Fibroblast of lung (primary cell): ENCODE results near the gene KCNQ1OT1. TPM values are rescaled to one million over a fixed set of nuclear protein-coding genes. Genes with fewer than 3 reads are reported as not detected.

Experiments
- DNase-seq, 2 donors: peaks; one replicate each; pipeline versions ENCODE4 v3.0.0 to v3.0.0-alpha.2; 2010; ENCODE audit warnings: low read depth in 2 of 2
- H2AFZ ChIP-seq: 2 replicates; pipeline ENCODE4 v1.5.1; 2012; ENCODE audit warnings: low read length, control low read depth, inconsistent platforms
- H3K27ac ChIP-seq: 2 replicates; pipeline ENCODE4 v1.5.1; 2011; ENCODE audit warnings: low read length, control low read depth; ENCODE audit not compliant: insufficient read depth
- H3K27me3 ChIP-seq: 2 replicates; pipeline ENCODE4 v1.5.1; 2011; ENCODE audit warnings: mild to moderate bottlenecking, low read length; ENCODE audit not compliant: control insufficient read depth, insufficient read depth
- H3K36me3 ChIP-seq: 2 replicates; pipeline ENCODE4 v1.5.1; 2011; ENCODE audit warnings: low read length; ENCODE audit not compliant: control insufficient read depth, insufficient read depth
- H3K4me1 ChIP-seq: 2 replicates; pipeline ENCODE4 v1.5.1; 2011; ENCODE audit warnings: low read length; ENCODE audit not compliant: control insufficient read depth, insufficient read depth; ENCODE audit errors: extremely low read depth
- H3K4me2 ChIP-seq: 2 replicates; pipeline ENCODE4 v1.5.1; 2011; ENCODE audit warnings: low read length, control low read depth; ENCODE audit not compliant: insufficient read depth; ENCODE audit errors: extremely low read depth
- H3K4me3 ChIP-seq, 4 experiments: fragments of 200-600 bp in 1 of 4; sonication (generic) in 1 of 4; replicated peaks in 1 of 4; 2 replicates each; pipeline ENCODE4 v1.5.1; 2011 to 2016; ENCODE audit warnings: low read length in 4 of 4, low read depth in 3 of 4, mild to moderate bottlenecking in 3 of 4, control low read depth in 2 of 4, inconsistent platforms in 1 of 4, mixed read lengths in 1 of 4; ENCODE audit not compliant: insufficient read depth in 1 of 4; ENCODE audit errors: control extremely low read depth in 1 of 4
- H3K79me2 ChIP-seq: 2 replicates; pipeline ENCODE4 v1.5.1; 2012; ENCODE audit warnings: mild to moderate bottlenecking, low read length, inconsistent platforms; ENCODE audit not compliant: control insufficient read depth, insufficient read depth
- H3K9ac ChIP-seq: 2 replicates; pipeline ENCODE4 v1.5.1; 2011; ENCODE audit warnings: mild to moderate bottlenecking, low read length, control low read depth; ENCODE audit not compliant: insufficient read depth
- H3K9me3 ChIP-seq: 2 replicates; pipeline ENCODE4 v1.5.1; 2012; ENCODE audit warnings: low read depth, low read length; ENCODE audit not compliant: control insufficient read depth, insufficient read depth
- H4K20me1 ChIP-seq: 2 replicates; pipeline ENCODE4 v1.5.1; 2011; ENCODE audit warnings: low read length; ENCODE audit not compliant: control insufficient read depth, insufficient read depth; ENCODE audit errors: extremely low read depth
- EZH2 ChIP-seq: IDR thresholded peaks from 2 replicates; pipeline ENCODE4 v1.5.1; 2012; ENCODE audit warnings: low read length, control low read depth, mild to moderate bottlenecking; ENCODE audit errors: missing control alignments
- polyA plus RNA-seq, 2 donors: library from polyadenylated mRNA; depleted of rRNA in 1 of 2; stranded (reverse) in 1 of 2; unstranded in 1 of 2; fragments of >200 nt; gene quantifications; 2 replicates each; pipeline ENCODE4 v1.2.1, GENCODE V29; 2011 to 2012; ENCODE audit warnings: missing spikeins in 1 of 2
- total RNA-seq: library from RNA; depleted of rRNA; stranded (reverse); fragments of >200 nt; gene quantifications from 2 replicates; pipeline ENCODE4 v1.2.1, GENCODE V29; 2014
- TF ChIP-seq, protein P1 (sequence below), 2 donors: IDR thresholded peaks in 1 of 2; conservative IDR thresholded peaks in 1 of 2; 1 replicate in 1 of 2; 2 replicates in 1 of 2; pipeline ENCODE4 v1.5.1; 2011 to 2012; ENCODE audit warnings: low read length in 2 of 2, control low read depth in 1 of 2, inconsistent platforms in 1 of 2, low read depth in 1 of 2, mild to moderate bottlenecking in 1 of 2

KCNQ1OT1 gene
- total and polyA plus RNA-seq, 2 donors (not counting 1 experiment from before 2014, with no cell fraction given) = 0.11 to 1.8 TPM

DNA sequence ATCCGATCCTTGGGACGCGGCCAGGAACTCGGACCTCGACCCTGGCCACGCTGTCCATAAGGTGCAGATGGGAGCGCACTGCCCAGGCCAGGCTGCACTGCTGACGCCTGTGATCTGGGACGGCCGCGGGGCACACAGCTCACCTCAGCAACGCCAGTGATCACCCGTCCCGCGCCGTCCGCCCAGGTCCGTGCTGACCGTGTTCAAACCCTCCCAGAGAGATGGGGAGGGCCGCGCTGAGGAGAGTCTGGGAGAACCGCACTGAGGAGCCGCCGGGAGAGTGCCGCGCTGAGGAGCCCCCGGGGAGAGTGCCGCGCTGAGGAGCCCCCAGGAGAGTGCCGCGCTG, 636 bp downstream of the KCNQ1OT1 start:
- no peak for DNase-seq
- peak overlapping the region; percentile 86 for H3K9ac ChIP-seq
- no peaks in the 10 kb centered on the region for H4K20me1 ChIP-seq
- H3K4me2 ChIP-seq = peak overlapping the region; percentile 82
- peak overlapping the region; percentile 45 to 94 (median 79) for H3K4me3 ChIP-seq
- TF ChIP-seq, protein P1, sequence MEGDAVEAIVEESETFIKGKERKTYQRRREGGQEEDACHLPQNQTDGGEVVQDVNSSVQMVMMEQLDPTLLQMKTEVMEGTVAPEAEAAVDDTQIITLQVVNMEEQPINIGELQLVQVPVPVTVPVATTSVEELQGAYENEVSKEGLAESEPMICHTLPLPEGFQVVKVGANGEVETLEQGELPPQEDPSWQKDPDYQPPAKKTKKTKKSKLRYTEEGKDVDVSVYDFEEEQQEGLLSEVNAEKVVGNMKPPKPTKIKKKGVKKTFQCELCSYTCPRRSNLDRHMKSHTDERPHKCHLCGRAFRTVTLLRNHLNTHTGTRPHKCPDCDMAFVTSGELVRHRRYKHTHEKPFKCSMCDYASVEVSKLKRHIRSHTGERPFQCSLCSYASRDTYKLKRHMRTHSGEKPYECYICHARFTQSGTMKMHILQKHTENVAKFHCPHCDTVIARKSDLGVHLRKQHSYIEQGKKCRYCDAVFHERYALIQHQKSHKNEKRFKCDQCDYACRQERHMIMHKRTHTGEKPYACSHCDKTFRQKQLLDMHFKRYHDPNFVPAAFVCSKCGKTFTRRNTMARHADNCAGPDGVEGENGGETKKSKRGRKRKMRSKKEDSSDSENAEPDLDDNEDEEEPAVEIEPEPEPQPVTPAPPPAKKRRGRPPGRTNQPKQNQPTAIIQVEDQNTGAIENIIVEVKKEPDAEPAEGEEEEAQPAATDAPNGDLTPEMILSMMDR (conservative IDR thresholded peaks at IDR 0.05 in 1 of 2, IDR thresholded peaks at IDR 0.05 in 1 of 2; ENCODE audit: low read depth in 1 of 2, low read length in 2 of 2) = no peak
- no peak for TF ChIP-seq EZH2
- no peak overlapping the region for H2AFZ ChIP-seq
- no peaks in the 10 kb centered on the region for H3K36me3 ChIP-seq
- no peaks in the 10 kb centered on the region for H3K9me3 ChIP-seq
- H3K27me3 ChIP-seq = no peaks in the 10 kb centered on the region
- H3K27ac ChIP-seq = peak overlapping the region; percentile 72
- peaks cover 2% of the 10 kb centered on the region for H3K4me1 ChIP-seq
- H3K79me2 ChIP-seq = peaks cover 48% of the 10 kb centered on the region

DNA sequence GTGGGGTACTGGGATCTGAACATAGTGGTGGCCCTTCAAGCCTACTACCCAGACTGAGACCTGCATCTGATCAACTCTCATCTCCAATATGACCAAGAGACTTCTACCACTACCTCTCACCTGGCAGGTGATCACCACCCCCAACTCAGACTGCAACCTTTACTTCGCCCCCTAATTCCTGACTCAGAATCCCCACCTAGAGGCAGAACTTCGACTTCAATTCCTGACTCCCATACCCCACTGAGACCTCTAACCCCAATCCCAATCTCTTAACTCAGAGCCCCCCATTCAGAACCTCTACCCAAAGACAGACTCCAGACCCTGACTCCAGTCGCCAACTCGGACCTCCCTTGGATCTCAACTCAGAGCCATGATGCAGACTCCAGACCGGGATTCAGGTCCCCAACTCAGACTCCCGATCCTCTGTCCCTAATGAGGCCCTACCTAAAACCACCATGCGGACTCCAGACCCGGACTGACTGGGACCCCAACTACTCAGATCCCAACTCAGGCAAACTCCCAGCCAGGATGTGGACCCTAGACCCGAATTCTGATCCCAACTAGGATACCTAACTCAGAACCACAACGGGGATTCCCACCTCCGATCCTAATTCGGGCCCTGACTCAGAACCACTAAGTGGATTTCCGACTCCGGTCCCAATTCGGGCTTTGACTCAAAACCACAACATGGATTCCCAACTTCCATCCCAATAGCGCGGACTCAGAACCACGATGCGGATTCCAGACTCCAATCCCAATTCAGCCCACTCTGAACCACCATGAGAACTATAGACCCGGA, 1.2 kb downstream of the KCNQ1OT1 start:
- peak overlapping the region; percentile 45 to 94 (median 79) for H3K4me3 ChIP-seq
- H2AFZ ChIP-seq = no peak overlapping the region
- DNase-seq = no peak
- peak overlapping the region; percentile 72 for H3K27ac ChIP-seq
- no peaks in the 10 kb centered on the region for H3K36me3 ChIP-seq
- H3K9me3 ChIP-seq = no peaks in the 10 kb centered on the region
- peaks cover 54% of the 10 kb centered on the region for H3K79me2 ChIP-seq
- H3K4me1 ChIP-seq = peaks cover 2% of the 10 kb centered on the region
- peak overlapping the region; percentile 86 for H3K9ac ChIP-seq
- TF ChIP-seq EZH2 = no peak
- TF ChIP-seq, protein P1 (conservative IDR thresholded peaks at IDR 0.05 in 1 of 2, IDR thresholded peaks at IDR 0.05 in 1 of 2; ENCODE audit: low read depth in 1 of 2, low read length in 2 of 2) = no peak
- H3K4me2 ChIP-seq = peak overlapping the region; percentile 82
- no peaks in the 10 kb centered on the region for H4K20me1 ChIP-seq
- H3K27me3 ChIP-seq = no peaks in the 10 kb centered on the region

- Histone ChIP-seq H3K9ac (no peak overlapping the region), H3K27ac (no peak overlapping the region), H3K27me3 (no peaks in the 10 kb centered on the region), H3K9me3 (no peaks in the 10 kb centered on the region), H4K20me1 (no peaks in the 10 kb centered on the region), H3K79me2 (peaks cover 61% of the 10 kb centered on the region), H3K4me2 (peak overlapping the region; percentile 82), H2AFZ (no peak overlapping the region), H3K36me3 (no peaks in the 10 kb centered on the region), H3K4me3 (peak overlapping the region; percentile 45 to 94 (median 79)), H3K4me1 (peaks cover 2% of the 10 kb centered on the region)
- no peak for TF ChIP-seq EZH2
- TF ChIP-seq, protein P1 (conservative IDR thresholded peaks at IDR 0.05 in 1 of 2, IDR thresholded peaks at IDR 0.05 in 1 of 2; ENCODE audit: low read depth in 1 of 2, low read length in 2 of 2) = no peak
- no peak for DNase-seq
Observed at GRCh38 chr11:2697866-2698265, 1.9 kb downstream of the KCNQ1OT1 start.
